HepG2 (cell line): ENCODE measurements around the gene FBLL1.

ENCODE experiments used
- ARNTL ChIP-seq: sonication (generic); formaldehyde crosslinking; IDR thresholded peaks from 2 replicates; pipeline ENCODE4 v1.4.0; 2020; ENCODE audit warnings: mild to moderate bottlenecking, missing genetic modification reagents
- DPF2 ChIP-seq: sonication (generic); formaldehyde crosslinking; IDR thresholded peaks from 2 replicates; pipeline ENCODE4 v1.4.0; 2020; ENCODE audit warnings: mild to moderate bottlenecking, low read depth, missing genetic modification reagents, borderline replicate concordance
- POLR2A ChIP-seq, 2 experiments: IDR thresholded peaks; 2 replicates each; pipeline ENCODE4 v1.6.1; 2011; ENCODE audit warnings: low read depth in 2 of 2, low read length in 2 of 2, mild to moderate bottlenecking in 1 of 2, moderate library complexity in 1 of 2; ENCODE audit not compliant: insufficient read depth in 1 of 2
- YY1 ChIP-seq: IDR thresholded peaks from 2 replicates; pipeline ENCODE4 v1.6.1; 2011; ENCODE audit warnings: low read length, low read depth, moderate library complexity, mild to moderate bottlenecking; ENCODE audit not compliant: insufficient read depth, insufficient replicate concordance
- ZEB1 ChIP-seq: IDR thresholded peaks from 2 replicates; pipeline ENCODE4 v1.6.1; 2012; ENCODE audit warnings: mild to moderate bottlenecking, low read depth, inconsistent platforms; ENCODE audit not compliant: insufficient replicate concordance
- ZNF432 ChIP-seq: sonication (generic); formaldehyde crosslinking; IDR thresholded peaks from 2 replicates; pipeline ENCODE4 v1.5.0; 2020; ENCODE audit warnings: missing genetic modification reagents, mild to moderate bottlenecking, borderline replicate concordance

- TF ChIP-seq ZNF432 (CRISPR knock-in tag) (no peak), ZEB1 (no peak), ARNTL (no peak), DPF2 (no peak), YY1 (no peak), POLR2A (IDR thresholded peaks at IDR 0.05; ENCODE audit: insufficient read depth in 1 of 2, low read depth in 2 of 2, low read length in 2 of 2) (no peak)
Measured at GRCh38 chr5:168502563-168503237, 26.4 kb upstream of the FBLL1 start.
